Hepatocyte (in vitro differentiated cells): ENCODE measurements around the gene JMJD7.

Experiments used
- CTCF ChIP-seq: fragments of 200-600 bp; sonication (generic); IDR thresholded peaks from 2 replicates; pipeline ENCODE4 v1.5.1; 2016; ENCODE audit warnings: antibody characterized with exemption, mild to moderate bottlenecking; ENCODE audit not compliant: poor library complexity
- EZH2 ChIP-seq: fragments of 200-600 bp; sonication (generic); IDR thresholded peaks from 2 replicates; pipeline ENCODE4 v1.6.1; 2016; ENCODE audit warnings: antibody characterized with exemption, mild to moderate bottlenecking, borderline replicate concordance

GRCh38 chr15:41813426-41813825 lies 14.5 kb upstream of the JMJD7 start:
- TF ChIP-seq CTCF (no peak), EZH2 (no peak)
